AG04449 (cell line): ENCODE results near the gene MGA.

ENCODE experiments used
- CTCF ChIA-PET: fragments of 350-600 bp; formaldehyde crosslinking; extraction: SDS; loops from one replicate; lab custom pipeline; 2021; ENCODE audit warnings: antibody characterized with exemption; lab: Yijun Ruan, JAX
- POLR2A ChIA-PET: fragments of 400-600, 350-600 bp; formaldehyde crosslinking; extraction: SDS; loops from one replicate; lab custom pipeline; 2020; ENCODE audit warnings: antibody characterized with exemption, inconsistent platforms; lab: Yijun Ruan, JAX
- DNase-seq: peaks from one replicate; pipeline ENCODE4 v3.0.0-alpha.2; 2010; ENCODE audit warnings: low read depth, low spot score
- H3K4me3 ChIP-seq: 2 replicates; pipeline ENCODE4 v1.5.1; 2011; ENCODE audit warnings: low read depth, mild to moderate bottlenecking, control low read depth, low read length
- CTCF ChIP-seq: IDR thresholded peaks from one replicate; pipeline ENCODE4 v1.5.1; 2011; ENCODE audit warnings: mild to moderate bottlenecking, moderate library complexity, low read length, control low read depth, inconsistent platforms; ENCODE audit not compliant: insufficient read depth; ENCODE audit errors: missing control alignments

Gene MGA

GRCh38 chr15:41634072-41634626 is 26.1 kb upstream of the MGA start:
- ChIA-PET POLR2A (no interaction called here), CTCF (interaction anchor here (0.6 to 1.1 kb wide), 3 partner anchors 8 to 168 kb away, joined by 3 read pairs; no protein-coding TSS in a partner anchor)
- no peak for DNase-seq
- TF ChIP-seq CTCF: no peak
- no peak overlapping the region for H3K4me3 ChIP-seq

GRCh38 chr15:41637086-41637485 is 23.1 kb upstream of the MGA start:
- ChIA-PET POLR2A (no interaction called here), CTCF (no interaction called here)
- H3K4me3 ChIP-seq: no peak overlapping the region
- no peak for DNase-seq
- TF ChIP-seq CTCF: no peak

- H3K4me3 ChIP-seq: no peak overlapping the region
- ChIA-PET POLR2A (no interaction called here), CTCF (no interaction called here)
- no peak for DNase-seq
- no peak for TF ChIP-seq CTCF
Measured at GRCh38 chr15:41640985-41641384, 19.2 kb upstream of the MGA start.

GRCh38 chr15:41647262-41647661 is 12.9 kb upstream of the MGA start:
- no peak overlapping the region for H3K4me3 ChIP-seq
- ChIA-PET CTCF (interaction anchor here (0.7 to 1.0 kb wide), 3 partner anchors 13 to 164 kb away, joined by 3 read pairs; partner anchors contain the start of gene MGA), POLR2A (no interaction called here)
- no peak for TF ChIP-seq CTCF
- DNase-seq: no peak

- CTCF ChIA-PET: interaction anchor here (1.0 to 1.2 kb wide), 2 partner anchors 45 to 125 kb away, joined by 3 read pairs; no protein-coding TSS in a partner anchor
- no peak overlapping the region for H3K4me3 ChIP-seq
- POLR2A ChIA-PET: interaction anchor here (0.8 kb wide), 1 partner anchor 13 kb away, joined by 3 read pairs; the partner anchor contains the start of gene MGA
- TF ChIP-seq CTCF: no peak
- no peak for DNase-seq
Measured at GRCh38 chr15:41648097-41648496, 12.1 kb upstream of the MGA start.

- no peak for DNase-seq
- ChIA-PET CTCF (interaction anchor here (1.2 to 1.3 kb wide), 2 partner anchors 21 to 46 kb away, joined by 3 read pairs; no protein-coding TSS in a partner anchor), POLR2A (no interaction called here)
- no peak overlapping the region for H3K4me3 ChIP-seq
- TF ChIP-seq CTCF: no peak
Measured at GRCh38 chr15:41648770-41649169, 11.4 kb upstream of the MGA start.
